GM12864 (cell line): ENCODE measurements around the gene PPL.
"Not testable (repeated sequence)": the region's sequence is repeated elsewhere in the genome, so short reads cannot be mapped to it uniquely, and the experiment has no call there.

Experiments
- DNase-seq: peaks from one replicate; pipeline ENCODE4 v3.0.0-alpha.2; 2011; ENCODE audit warnings: low read depth
- H3K4me3 ChIP-seq: 2 replicates; pipeline ENCODE4 v1.5.1; 2011; ENCODE audit warnings: mild to moderate bottlenecking, low read depth, low read length, control low read depth
- TF ChIP-seq, protein P1 (sequence below): IDR thresholded peaks from 2 replicates; pipeline ENCODE4 v1.5.1; 2011; ENCODE audit warnings: low read depth, mild to moderate bottlenecking, moderate library complexity, low read length, control low read depth, inconsistent platforms; ENCODE audit errors: missing control alignments

PPL gene

GRCh38 chr16:4957720-4958509 lies 21.0 kb upstream of the PPL start, which contains the start of gene SEC14L5:
Gene SEC14L5, plus strand, starts transcription at chr16:4958330. Its CDS starts 994 bp downstream, at chr16:4959324.
- DNase-seq = peak; percentile 89
- peak within 1 kb of the TSS; percentile 55 for H3K4me3 ChIP-seq
- TF ChIP-seq, protein P1, sequence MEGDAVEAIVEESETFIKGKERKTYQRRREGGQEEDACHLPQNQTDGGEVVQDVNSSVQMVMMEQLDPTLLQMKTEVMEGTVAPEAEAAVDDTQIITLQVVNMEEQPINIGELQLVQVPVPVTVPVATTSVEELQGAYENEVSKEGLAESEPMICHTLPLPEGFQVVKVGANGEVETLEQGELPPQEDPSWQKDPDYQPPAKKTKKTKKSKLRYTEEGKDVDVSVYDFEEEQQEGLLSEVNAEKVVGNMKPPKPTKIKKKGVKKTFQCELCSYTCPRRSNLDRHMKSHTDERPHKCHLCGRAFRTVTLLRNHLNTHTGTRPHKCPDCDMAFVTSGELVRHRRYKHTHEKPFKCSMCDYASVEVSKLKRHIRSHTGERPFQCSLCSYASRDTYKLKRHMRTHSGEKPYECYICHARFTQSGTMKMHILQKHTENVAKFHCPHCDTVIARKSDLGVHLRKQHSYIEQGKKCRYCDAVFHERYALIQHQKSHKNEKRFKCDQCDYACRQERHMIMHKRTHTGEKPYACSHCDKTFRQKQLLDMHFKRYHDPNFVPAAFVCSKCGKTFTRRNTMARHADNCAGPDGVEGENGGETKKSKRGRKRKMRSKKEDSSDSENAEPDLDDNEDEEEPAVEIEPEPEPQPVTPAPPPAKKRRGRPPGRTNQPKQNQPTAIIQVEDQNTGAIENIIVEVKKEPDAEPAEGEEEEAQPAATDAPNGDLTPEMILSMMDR = no peak

DNA sequence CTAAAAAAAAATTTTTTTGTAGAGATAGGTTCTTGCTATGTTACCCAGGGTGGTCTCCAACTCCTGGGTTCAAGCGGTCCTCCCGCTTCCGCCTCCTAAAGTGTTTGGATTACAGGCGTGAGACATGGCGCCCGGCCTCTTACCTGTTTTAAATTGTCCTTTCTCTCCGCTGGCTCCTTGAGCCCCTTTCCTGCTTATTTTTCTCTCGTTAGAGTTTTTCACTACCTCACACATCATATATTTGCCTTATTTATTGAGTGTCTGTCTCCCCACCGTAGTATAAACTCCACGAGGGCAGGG lies 20.4 kb upstream of the PPL start:
- DNase-seq = no peak
- peak overlapping the region; percentile 55 for H3K4me3 ChIP-seq
- TF ChIP-seq, protein P1 = no peak

DNA sequence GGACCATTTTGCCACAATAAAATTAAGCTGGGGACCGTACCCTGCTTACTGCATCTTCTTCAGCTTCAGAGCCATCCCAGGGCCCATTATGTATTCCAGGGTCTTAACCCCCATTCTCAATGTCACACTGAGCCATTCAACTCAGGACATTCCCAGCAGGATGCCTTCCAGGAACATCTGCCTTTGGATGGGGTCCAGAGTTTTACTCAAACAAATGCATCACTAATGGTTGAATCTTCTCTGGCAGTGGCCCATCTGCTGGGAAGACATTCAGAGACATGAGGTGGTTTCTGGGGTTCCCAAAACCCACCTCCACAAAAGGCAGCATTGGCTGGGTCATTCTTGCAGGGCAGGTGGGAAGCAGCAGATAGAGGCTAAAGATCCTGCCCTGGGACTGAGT lies 17.8 kb upstream of the PPL start:
- no peak for DNase-seq
- no peak overlapping the region for H3K4me3 ChIP-seq
- TF ChIP-seq, protein P1 = no peak

GRCh38 chr16:4951583-4951982 lies 14.6 kb upstream of the PPL start:
- H3K4me3 ChIP-seq, DNase-seq: not testable (repeated sequence)

DNA sequence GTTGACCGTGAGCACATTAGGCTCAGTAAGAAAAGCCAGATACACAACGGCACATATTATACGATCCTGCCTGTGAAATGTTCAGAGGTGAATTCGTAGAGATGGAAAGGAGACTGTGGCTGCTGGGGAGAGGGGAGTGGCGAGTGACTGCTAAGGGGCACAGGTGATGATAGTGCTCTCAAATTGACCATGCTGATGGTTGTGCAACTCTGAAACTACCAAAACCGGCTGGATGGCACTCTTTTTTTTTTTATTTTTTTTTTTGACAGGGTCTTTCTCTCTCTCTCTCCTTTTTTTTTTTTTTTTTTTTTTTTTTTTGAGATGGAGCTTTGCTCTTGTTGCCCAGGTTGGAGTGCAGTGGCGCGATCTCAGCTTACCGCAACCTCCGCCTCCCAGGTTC lies 13.0 kb upstream of the PPL start:
- no peak overlapping the region for H3K4me3 ChIP-seq
- TF ChIP-seq, protein P1 = no peak
- DNase-seq = no peak

DNA sequence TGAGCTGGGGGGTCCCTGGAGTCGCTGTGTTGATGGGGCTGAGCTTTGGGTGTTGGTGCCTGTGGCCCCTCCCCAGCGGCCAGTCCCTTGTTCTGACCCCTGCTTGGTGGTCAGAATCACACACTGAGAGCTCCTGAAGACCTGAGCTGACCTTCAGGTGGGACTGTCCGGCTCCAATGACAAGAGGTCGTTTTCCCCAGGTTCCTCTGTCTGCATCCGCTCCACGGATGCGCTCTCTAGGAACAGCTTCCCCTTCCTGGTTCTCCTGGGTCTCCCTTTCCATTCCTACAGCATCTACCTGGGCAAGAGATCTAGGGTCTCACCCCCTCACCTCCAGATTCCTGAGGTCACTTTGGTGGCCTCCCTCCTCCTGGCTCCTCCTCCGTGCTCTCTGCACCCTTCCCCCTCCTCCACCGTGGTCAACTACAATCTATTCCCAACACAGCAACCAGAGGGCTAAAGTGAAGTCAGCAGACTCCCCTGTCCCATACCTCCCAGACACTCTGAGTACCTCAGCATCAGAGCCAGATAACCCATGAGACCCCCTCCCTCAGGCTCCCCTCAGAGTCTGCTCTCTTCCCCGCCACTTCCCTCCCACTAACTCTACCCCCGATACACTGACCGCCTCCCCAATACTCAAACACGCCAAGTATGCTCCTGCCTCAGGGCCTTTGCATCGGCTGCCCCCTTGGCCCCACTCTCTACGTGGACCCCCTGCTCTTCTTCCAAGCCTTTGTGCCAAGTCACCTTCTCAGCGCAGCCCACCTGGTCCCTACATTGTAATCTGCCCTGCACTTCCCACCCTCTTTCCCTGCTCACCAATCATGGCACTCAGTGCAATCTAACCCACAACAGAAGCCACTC lies 12.2 kb upstream of the PPL start:
- TF ChIP-seq, protein P1 = no peak
- no peak overlapping the region for H3K4me3 ChIP-seq

GRCh38 chr16:4947722-4948503 lies 11.0 kb upstream of the PPL start:
- TF ChIP-seq, protein P1 = no peak
- DNase-seq = no peak
- no peak overlapping the region for H3K4me3 ChIP-seq

More for the DNA sequence above, 12.2 kb upstream of the PPL start:
- DNase-seq = no peak
